IPS DF 4.7 (cell line): ENCODE results near the gene MRPL24.

Experiments used
- DNase-seq: peaks from one replicate; pipeline ENCODE4 v3.0.0-alpha.2; 2013; ENCODE audit warnings: low spot score; ENCODE audit errors: extremely low read depth

Gene MRPL24

DNA sequence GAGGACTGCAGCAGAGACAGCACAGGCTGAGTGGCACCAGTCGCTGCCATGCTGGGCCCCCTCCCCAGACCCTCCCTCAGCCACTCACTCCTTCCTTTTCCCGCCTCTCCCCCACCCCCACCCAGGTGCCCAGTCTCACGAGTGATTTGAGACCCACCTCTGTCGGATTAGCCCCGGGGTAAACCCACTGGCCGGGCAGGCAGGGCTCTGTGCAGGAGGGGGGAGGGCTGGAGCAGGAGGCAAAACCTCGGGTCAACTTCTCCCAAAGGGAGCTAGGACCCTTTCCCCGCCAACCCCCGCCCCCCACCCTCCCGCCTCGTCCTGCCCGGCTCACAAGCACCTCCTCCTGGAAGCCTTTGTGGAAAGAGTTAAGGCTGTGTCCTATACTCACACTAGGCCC lies 3.5 kb upstream of the MRPL24 start:
- no peak for DNase-seq

DNA sequence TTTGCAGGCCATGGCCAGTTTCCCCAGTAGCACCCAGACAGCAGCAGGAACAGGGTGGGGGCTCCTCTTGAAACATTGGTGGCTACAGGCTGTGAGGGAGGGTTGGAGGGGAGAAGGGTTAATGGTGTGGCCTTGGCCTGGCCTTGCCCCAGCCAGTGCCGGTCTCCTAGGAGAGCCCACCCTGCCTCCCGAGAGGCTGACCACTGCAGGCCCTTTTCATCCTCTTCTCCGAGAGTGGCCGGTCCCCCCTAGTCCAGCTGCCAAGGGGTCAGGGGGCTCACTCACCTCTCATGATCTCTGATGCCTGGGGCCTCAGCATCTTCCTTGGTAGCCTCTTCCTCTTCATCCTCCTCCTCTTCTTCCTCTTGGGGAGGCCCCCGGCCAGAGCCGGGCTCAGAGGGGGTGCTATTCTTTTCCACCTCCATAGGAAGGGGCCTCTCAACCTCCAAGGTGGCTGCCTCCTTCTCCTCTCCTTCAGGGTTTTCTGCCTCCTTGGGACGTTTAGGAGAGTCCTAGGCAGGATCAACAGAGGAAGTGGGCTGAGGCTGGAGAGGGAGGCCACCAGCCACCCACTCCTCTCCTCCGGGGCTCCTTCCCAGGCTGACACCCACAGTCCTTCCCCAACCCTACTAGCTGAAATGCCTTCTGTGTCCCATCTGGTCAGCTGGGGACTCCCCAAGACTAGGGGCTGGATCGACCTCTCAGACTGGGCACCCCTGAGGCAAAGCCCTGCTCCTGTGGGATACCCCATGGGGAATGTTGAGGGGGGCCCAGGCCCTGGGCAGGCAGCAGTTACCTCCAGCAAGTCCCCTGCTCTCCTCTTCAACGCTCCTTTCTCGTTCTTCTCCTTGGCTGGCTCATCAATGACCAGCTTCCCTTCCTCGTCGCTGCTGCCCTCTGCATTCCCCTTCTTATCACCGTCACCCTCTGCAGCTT lies 2.7 kb upstream of the MRPL24 start:
- DNase-seq: no peak

DNA sequence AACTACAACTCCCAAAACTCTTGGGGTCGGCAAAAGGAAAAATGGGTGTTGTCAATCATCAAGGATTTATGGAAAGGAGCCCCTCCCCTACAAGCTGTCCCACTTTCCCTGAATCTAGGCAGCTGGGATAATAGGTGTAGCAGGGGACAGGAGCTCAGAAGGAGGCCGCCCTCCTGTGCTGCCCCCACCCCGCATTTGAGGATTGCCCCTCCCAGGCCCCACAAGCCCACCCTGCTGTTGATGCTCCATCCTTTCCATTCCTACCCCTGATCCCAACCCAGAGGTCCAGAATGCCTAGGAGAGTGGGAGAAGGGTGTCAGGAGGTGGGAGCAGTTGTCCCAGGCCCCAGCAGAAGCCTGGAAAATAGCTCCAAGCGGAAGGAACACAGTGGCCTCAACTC lies 1.9 kb upstream of the MRPL24 start:
- DNase-seq: no peak

DNA sequence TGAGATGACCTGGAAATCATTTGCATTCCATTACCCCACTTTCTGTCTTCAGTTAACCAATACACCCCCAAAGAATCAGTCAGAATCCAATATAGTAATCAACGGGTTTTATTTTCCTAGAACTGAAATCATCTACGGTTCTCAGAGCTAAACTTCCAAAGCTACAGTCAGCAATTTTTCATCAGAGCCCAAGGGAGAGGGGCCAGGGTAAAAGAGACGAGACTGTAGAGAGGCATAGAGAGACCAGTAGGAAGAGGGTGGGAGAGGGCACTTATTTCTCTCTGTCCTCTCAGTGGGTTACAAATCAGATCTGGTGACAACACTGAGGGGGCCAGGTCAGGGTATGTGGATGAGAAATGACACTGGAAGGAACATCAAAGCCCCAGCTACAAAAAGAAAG lies 1.1 kb upstream of the MRPL24 start:
- no peak for DNase-seq

DNA sequence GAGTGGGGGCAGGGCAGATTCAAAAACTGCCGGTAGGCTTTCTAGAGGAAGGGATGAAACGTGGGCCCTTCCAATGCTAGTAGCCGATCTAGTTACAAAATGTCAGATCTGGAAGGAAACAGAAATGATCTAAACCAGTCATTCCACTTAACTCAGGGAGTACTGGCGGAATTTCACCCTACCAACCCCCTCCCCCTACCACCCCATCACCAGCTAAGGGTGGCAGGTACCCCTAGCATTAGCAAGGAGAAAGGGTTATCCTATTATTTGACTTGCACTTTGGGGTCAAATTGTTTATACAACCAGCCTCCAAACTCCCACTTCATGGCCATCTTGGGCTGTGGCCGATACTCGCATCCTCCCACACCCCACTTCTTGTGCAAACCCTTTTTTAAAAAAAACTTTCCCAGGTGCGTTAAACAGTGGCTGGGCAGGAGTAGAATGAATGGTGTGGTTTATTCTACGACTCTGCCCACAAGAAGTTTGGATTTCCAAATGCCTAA lies 644 bp upstream of the MRPL24 start:
- DNase-seq: no peak

DNA sequence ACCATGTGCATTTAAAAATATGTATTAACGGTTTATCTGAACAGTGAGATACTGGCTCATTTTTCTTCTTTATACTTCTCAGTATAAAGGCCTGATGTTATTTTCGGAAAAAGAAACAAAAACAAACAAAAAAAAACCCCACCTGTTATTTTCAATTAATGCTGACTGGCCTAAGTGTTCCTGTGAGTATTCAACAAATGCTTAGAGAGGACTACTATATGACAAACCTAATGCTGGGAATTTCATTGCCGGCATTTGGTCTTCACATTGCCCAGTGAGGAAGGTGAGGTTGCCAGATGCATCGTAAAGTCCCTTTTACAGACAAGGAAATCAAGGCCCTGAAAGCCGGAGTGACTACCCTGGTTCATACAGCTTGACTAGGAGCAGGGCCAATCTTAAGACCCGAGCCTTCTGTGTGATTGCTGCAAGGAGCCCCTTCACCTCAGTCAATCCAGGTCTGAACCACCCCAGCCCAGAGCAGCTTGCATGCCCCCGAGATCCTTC lies 599 bp downstream of the MRPL24 start:
- DNase-seq: no peak

DNA sequence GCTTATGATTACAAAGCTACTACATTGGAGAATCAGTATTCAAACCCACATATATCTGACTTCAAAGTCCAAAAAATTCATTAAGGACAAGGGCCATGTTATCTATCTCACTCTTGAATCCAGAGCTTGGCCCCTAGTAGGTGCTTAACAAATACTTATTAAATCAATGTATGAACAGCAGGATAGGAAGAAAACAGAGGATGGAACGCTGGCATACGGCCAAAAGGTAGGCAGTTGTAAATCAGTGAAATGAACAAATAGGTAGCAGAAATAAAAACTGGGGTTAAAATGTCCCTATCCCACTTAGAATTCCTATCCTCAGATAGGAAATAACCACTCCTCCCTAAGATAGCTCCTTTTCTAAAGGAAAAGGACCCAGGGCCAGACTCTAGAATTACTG lies 2.0 kb downstream of the MRPL24 start:
- DNase-seq: no peak

DNA sequence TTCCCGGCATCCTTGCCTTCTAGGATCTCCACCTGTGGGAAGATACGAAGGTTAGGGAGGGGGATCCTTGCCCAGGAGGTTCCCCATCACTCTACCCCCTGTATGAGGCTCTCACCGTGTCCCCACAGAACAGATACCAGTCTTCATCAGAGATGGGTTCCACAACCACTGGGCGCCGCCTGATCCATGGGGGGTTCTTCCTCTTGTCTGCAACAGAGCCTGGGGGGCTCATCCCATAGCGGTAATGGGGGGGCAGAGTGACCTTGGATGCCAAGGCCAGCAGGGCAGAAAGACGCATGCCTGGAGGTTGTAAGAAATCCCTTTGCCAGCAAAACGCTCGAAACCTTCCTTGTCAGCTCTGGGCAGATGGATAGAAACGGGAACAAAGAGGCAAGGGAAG lies 2.5 kb downstream of the MRPL24 start:
- no peak for DNase-seq

DNA sequence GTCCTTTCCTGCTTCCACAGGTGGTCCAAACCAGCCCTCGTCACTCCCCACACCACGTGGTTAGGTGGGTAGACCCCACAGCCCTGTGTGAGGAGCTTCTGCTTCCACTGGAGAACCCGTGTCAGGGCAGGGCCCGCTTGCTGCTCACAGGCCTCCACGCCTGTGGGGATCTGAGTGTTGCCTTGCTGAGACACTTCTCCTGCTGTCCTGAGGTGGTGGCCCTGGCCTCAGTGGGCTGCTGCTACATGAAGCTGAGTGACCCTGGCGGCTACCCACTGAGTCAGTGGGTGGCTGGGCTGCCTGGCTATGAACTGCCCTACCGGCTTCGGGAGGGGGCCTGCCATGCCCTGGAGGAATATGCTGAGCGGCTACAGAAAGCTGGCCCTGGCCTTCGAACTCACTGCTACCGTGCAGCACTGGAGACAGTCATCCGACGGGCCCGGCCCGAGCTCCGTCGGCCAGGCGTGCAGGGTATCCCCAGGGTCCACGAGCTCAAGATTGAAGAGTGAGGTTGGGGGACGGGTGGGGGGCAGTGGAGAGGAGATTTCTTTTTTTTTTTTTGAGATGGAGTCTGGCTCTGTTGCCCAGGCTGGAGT lies 6.8 kb downstream of the MRPL24 start:
- no peak for DNase-seq

DNA sequence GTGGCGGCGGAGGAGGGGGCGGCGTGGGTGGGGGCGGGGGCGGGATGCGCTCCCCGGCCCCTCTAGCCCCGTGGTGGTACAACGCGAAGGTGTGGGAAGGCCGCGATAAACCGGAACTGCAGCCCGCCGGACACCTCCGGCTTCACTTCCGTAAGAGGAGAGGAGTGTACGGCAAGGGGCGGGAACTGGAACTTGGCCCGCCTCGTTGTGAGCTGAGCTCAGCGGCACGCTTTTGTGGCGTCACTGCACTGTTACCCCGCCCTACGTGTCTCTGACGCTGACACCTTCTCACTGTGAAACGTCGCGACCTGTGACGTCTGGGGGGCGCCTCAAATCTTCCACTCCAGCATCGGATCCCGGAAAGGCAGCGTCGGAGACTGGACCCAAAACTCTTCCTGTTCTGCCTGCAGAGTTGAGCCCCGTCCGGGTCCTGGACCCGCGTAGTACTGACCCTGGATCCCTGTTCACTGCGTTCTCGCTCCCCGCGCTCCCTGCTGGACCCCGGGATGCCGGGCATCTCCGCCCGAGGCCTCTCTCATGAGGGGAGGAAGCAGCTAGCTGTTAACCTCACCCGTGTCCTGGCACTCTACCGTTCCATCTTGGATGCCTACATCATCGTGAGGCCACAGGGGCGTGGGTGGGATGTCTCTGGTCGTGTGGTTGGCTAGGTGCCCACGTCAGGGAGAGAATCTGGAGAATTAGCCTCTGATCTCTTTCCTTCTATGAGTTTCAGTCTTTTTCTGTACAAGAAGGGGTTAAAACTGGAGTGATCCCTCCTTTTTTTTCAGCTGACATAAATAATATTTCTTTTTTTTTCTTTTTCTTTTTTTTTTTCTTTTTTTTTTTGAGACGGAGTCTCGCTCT lies 12.1 kb downstream of the MRPL24 start, which contains the start of gene ISG20L2:
ISG20L2 (minus strand) TSS at position 168 of the 864 bp plus-strand sequence. CDS start 1,114 bp downstream, outside the sequence.
- DNase-seq: no peak

DNA sequence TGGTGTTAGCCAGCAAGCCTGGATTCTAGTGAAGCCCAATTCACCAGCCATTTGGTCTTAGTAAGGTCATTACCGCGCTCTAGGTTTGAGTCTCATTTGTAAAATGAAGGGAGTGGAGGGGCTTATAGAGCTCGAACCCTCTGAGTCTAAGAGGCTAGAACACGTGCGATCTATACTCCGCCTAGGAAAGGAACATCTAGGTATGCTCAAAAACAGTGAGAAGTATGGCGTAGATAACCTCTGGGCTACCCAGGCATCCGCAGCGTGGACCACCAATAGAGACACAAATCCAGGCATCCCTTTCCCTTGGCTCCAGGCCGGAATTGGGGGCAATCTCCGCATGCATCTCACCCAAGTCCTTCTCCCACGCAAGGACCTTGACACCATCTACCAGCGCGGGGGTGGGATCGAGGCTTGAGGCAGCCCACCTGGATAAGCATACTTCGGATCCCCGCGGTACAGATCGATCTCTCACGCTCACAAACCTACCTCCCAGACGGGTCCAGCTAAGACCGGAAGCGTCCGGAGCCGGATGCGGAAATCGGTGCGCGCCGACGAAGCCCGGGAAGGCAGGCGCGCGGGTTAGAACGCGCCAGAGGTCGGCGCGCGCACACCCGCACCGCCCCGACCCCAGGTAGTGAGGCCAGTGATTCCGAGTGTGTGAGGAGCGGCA lies 12.8 kb downstream of the MRPL24 start, which contains the start of gene METTL25B:
METTL25B (plus strand) TSS at position 544 of the 673 bp plus-strand sequence. CDS start 636 bp downstream, outside the sequence.
- no peak for DNase-seq

DNA sequence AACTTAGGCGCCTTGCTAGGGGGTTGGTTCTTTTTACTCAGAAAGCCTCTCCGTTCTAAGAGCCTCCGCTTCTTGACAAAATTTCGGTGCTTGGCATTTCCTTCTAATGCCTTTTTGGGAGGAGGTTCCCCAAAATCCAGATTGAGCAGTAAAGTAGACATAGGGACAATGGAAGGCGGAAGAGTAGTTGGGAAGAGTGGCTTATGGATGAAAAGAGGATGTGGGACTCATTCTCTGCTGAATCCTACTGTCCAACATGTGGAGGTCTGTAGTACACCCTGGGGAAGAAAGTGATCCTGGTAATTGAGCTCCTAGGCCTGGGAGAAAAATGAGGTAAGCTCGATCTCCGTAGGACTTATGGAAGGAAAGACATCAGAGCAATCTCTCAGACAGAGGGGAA lies 13.4 kb downstream of the MRPL24 start:
- no peak for DNase-seq

DNA sequence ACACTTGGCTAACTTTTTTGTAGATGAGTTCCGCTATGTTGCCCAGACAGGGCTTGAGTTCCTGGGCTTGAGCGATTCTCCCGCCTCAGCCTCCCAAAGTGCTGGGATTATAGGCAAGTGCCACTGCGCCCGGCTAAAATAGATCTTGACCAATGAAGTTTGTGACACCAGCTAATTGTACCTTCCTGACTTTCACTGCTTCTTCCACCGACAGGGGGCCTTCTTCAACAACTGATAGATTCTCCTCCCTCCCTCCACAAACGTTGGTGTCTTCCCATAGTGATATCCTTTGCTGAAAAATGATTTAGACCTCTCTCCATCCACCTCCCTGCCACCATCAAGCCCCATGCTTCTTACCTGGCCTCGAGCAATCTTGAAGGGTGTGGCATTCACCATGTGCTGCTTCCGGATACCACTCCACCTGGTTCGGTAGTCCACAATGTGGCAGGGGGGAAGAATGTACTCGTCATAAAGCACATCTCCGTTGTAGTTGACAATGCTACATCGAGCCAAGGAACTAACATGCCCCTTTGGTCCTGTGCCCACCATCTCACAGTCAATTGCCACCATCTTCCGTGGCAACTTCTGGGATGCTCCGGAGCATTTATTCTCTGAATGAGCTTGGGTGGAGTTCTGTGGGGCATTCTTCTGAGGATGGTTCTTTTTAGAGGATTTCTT lies 14.2 kb downstream of the MRPL24 start:
- DNase-seq: no peak

DNA sequence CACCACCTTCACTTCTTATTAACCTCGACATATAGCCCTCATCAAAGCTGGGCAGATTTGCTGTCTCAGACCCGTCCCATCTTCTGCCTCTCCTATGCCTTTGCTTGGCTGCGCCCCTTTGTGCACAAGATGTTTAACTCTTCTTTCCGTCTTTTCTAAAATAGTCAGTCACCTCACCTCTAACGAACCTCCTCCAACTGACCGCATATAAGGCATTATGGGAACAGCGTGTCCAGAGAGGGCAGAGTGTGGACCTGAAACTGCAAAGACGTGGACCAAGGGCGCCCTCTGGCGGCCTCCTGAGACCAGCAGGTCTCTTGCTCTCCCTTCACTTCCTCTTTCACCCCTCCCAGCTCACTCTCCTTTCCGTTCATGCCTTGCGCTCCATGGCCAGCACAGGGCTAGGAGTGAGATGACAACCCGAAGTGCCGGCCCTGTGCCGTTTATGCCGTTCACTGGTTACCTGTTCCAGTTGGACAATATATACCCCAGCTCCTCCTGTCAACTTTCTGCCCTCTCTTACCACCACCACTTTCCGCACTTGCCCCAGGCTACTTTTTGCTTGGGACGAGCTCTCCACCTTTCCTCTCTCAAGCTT lies 15.1 kb downstream of the MRPL24 start:
- no peak for DNase-seq

DNA sequence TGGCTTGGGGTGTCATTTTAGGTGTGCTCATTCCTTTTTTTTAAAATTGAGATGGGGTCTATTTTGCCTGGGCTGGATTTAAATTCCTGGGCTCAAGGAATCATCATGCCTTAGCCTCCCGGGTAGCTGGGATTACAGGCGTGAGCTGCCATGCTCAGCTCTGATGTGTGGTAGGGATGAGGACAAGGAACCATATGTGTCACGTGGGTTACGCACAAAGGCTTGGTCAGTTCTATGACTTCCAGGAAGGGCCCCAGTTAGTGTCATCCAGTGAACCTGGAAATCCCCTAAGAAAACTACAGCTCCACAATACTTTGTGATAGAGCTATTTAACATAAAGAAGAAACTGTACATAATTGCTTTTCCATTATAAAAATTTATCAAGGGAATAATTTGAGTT lies 19.4 kb downstream of the MRPL24 start:
- no peak for DNase-seq

DNA sequence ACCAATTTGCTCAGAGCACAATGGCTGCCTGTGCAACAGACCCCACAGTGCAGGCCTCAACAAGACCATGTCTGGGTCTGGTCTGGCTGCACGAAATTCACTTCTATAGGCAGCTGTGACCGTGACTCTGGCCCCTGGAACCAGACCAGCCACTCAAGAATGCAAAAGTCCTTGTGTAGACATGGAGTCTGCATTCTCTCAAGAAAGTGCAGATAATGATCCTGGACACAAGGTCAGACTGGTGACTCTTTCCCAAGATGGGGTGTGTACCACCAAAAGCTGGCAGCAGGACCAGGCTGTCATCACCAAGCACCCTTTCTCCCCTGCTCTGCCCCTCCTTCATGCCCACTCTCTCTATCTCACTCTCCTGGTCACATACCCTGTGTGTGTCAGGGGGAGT lies 19.8 kb downstream of the MRPL24 start:
- no peak for DNase-seq

DNA sequence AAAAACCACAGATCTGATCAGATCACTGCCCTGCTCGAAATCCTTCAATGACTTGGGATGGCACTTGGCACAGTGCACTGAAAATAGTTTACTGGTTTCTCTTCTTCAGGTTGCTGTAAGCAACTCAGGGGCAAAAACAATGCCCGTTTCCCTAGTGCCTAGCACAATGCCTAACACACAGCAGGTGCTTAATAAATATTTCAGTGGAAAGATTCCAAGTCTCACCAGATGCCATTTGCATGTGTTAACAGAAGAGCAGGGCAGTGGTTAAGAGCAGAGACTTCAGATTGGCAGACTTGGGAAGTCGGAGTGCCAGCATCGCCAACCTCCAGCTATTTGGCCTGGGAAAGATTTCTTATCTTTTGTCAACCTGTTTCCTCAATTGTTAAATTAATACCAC lies 23.5 kb downstream of the MRPL24 start:
- DNase-seq: no peak

DNA sequence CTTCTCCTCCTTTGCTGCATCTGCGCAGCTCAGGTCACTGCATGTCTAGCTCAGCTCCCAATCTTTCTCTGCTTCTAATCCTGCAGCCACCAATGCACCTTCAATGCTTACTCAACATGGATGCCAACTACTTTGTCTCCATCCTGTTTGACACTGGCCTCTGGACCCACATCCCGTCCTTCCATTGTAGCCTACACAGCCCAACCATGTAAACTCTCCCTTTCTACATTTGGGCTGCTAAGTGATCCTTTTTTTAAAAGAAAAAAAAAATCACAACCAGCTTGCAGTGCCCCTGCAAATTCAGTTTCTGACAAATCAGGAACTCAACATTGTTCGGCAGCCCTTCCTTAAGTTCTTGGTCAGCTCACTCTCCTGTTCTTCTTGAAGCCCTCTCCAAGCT lies 26.1 kb downstream of the MRPL24 start:
- DNase-seq: no peak

DNA sequence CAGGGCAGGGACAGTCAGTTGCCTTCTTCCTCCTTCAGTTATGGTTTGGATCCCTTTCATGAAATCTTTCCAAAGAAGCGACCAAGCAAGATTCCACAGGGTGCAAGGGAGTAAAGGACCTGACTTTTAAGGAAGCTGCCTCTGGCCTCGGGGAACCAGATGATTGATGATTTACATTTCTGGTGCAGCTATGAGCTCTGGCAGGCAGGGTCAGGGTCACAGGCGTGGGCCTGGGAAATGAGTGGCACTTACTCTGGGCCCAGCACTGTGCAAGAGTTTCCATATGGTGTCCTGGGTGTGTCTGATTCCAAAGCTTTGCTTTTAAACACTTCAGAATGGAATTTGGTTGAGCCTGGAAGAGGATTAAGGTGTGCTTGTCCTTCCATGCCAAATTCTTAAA lies 28.3 kb downstream of the MRPL24 start:
- no peak for DNase-seq
